Esophagus squamous epithelium (tissue), 4 donors: ENCODE measurements around the gene SRGAP1.

Experiments
- POLR2A ChIP-seq, 4 donors: fragments of 450-650 bp; IDR thresholded peaks; one replicate each; pipeline ENCODE4 v1.6.1; 2017; ENCODE audit warnings: antibody characterized with exemption in 4 of 4, mild to moderate bottlenecking in 4 of 4, moderate library complexity in 3 of 4
- TF ChIP-seq, protein P1 (sequence below), 6 experiments: fragments of 450-650 bp in 4 of 6; fragments of 200-600 bp in 2 of 6; sonication (generic) in 2 of 6; IDR thresholded peaks; one replicate each; pipeline ENCODE4 v1.5.1; 2016 to 2019; ENCODE audit warnings: antibody characterized with exemption in 6 of 6, mild to moderate bottlenecking in 4 of 6, moderate library complexity in 4 of 6

DNA sequence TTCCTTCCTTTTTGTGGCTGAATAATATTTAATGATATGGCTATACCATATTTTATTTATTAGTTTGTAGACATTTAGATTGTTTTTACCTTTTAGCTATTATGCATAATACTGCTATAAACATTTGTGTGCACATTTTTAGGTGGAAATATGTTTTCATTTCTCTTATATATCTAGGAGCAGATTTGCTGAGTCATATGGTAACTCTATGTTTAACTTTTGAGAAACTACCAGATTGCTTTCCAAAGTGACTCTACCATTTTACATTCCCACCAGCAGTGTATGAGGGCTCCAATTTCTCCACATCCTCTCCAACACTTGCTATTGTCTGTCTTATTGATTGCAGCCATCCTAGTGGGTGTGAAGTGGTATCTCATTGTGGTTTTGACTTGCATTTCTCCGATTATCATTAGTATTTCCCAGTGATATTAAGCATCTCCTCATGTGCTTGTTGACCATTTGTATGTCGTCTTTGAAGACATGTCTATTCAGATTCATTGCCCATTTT, 217.4 kb downstream of the SRGAP1 start:
- no peak for TF ChIP-seq POLR2A (IDR thresholded peaks at IDR 0.05)
- TF ChIP-seq, protein P1, sequence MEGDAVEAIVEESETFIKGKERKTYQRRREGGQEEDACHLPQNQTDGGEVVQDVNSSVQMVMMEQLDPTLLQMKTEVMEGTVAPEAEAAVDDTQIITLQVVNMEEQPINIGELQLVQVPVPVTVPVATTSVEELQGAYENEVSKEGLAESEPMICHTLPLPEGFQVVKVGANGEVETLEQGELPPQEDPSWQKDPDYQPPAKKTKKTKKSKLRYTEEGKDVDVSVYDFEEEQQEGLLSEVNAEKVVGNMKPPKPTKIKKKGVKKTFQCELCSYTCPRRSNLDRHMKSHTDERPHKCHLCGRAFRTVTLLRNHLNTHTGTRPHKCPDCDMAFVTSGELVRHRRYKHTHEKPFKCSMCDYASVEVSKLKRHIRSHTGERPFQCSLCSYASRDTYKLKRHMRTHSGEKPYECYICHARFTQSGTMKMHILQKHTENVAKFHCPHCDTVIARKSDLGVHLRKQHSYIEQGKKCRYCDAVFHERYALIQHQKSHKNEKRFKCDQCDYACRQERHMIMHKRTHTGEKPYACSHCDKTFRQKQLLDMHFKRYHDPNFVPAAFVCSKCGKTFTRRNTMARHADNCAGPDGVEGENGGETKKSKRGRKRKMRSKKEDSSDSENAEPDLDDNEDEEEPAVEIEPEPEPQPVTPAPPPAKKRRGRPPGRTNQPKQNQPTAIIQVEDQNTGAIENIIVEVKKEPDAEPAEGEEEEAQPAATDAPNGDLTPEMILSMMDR (IDR thresholded peaks at IDR 0.05): no peak
